ENCODE results near the gene BCAS1. TPM values are rescaled to one million over a fixed set of nuclear protein-coding genes. Genes with fewer than 3 reads are reported as not detected.

BCAS1 gene
- total and polyA plus RNA-seq, 12 donors: 0.07 to 2.3 (median 0.13) TPM; not detected in 7

DNA sequence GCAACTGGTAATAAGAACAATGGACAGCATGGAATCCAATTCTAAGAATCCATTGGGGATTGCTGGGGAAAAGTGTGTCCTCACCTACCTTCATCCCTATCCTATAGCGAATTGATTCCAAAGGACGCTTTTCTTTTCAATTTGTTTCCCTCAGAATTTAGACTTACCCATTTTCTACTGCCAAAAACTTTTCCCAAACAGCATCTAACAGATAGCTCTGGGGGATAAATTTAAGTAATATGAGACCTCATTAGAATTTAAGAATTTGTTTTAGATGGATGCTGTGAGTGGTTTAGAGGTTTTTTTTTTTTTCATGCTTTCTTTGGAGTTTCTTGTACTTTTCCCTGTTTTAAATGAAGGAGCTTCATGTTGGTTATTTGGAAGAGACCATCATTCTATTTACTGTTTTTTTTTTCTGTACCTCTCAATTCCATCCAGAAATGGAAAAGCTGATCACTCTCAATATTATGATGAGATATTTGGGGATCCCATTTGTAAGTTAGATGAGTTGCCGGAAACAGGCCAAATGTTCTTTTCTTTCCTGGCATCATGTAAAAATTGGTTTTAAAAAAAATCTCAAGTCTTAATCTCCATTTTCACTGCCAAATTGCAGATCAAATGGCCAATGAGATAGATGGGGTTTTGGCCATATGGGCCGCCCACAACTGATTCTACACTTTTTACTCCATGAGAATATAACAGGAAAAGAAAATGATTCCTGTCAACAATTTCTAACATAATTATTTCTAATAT is 105.7 kb downstream of the BCAS1 start:
- no peaks in the 10 kb centered on the region for H3K9me3 ChIP-seq (replicated peaks in 1 of 3)
- intact Hi-C loops (cut with DNase I): no loop called here
- DNase-seq: no peak
- H3K27me3 ChIP-seq: no peaks in the 10 kb centered on the region
- no peaks in the 10 kb centered on the region for H3K36me3 ChIP-seq (replicated peaks in 1 of 2)
- H3K4me1 ChIP-seq (replicated peaks in 1 of 2): peaks cover 0 to 6% of the 10 kb centered on the region in 2 donors
- H3K4me3 ChIP-seq: no peak overlapping the region
- TF ChIP-seq POLR2A (IDR thresholded peaks at IDR 0.05): no peak
- TF ChIP-seq, protein P1, sequence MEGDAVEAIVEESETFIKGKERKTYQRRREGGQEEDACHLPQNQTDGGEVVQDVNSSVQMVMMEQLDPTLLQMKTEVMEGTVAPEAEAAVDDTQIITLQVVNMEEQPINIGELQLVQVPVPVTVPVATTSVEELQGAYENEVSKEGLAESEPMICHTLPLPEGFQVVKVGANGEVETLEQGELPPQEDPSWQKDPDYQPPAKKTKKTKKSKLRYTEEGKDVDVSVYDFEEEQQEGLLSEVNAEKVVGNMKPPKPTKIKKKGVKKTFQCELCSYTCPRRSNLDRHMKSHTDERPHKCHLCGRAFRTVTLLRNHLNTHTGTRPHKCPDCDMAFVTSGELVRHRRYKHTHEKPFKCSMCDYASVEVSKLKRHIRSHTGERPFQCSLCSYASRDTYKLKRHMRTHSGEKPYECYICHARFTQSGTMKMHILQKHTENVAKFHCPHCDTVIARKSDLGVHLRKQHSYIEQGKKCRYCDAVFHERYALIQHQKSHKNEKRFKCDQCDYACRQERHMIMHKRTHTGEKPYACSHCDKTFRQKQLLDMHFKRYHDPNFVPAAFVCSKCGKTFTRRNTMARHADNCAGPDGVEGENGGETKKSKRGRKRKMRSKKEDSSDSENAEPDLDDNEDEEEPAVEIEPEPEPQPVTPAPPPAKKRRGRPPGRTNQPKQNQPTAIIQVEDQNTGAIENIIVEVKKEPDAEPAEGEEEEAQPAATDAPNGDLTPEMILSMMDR (IDR thresholded peaks at IDR 0.05): no peak
- no peak overlapping the region for H3K27ac ChIP-seq
- 86 to 93% (median 92%) methylated on average over 4 of the region's 4 CpGs for WGBS, 4 donors

DNA sequence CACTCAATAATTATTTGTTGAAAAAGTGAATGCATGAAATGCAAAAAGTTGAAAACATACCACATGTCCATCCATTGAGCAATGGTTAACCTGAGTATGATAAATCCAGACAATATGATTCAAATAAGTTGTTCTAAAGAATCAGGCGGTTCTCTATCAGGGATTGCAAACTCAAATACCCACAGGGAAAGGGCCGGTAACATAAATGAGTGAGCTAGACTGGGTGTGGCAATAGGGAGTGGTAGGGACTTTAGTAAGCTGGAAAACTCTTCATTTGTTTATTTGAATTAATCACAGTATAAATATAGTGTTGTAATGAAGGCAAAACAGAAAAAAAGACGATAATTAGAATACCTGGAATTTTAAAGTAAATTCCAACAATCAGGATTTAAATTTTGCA is 106.3 kb downstream of the BCAS1 start:
- Histone ChIP-seq H3K36me3 (replicated peaks in 1 of 2) (no peaks in the 10 kb centered on the region), H3K9me3 (replicated peaks in 1 of 3) (no peaks in the 10 kb centered on the region), H3K4me3 (no peak overlapping the region), H3K27me3 (no peaks in the 10 kb centered on the region), H3K27ac (no peak overlapping the region), H3K4me1 (replicated peaks in 1 of 2) (peaks cover 0 to 6% of the 10 kb centered on the region in 2 donors)
- DNase-seq: no peak
- intact Hi-C loops (cut with DNase I): no loop called here
- no peak for TF ChIP-seq POLR2A (IDR thresholded peaks at IDR 0.05)
- TF ChIP-seq, protein P1 (IDR thresholded peaks at IDR 0.05): no peak
- WGBS, 4 donors: 61 to 77% (median 76%) methylated on average over 3 of the region's 3 CpGs

DNA sequence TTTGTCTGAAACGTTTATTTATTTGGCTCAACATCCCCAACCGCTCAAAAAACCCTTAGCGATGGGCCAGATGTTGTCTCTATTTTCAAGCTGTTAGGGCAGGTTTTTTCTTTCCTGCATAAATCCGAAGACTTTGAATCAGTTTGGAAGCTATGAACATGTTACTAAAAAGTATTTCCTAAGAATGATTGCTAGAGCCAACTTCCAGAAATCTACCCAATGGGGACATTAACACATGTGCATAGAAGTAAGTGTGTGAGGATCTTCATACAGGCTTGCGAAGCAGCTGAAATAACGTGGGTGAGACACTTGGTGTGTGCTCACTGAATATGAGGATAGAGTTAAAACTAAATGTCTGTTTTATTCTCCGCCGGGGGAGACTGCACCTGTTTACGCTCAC is 106.8 kb downstream of the BCAS1 start:
- DNase-seq: no peak
- intact Hi-C loops (cut with DNase I): no loop called here
- 80 to 87% (median 84%) methylated on average over 9 of the region's 9 CpGs for WGBS, 4 donors
- H3K27ac ChIP-seq: no peak overlapping the region
- TF ChIP-seq, protein P1 (IDR thresholded peaks at IDR 0.05): no peak
- TF ChIP-seq POLR2A (IDR thresholded peaks at IDR 0.05): no peak
- no peak overlapping the region for H3K4me3 ChIP-seq
- H3K4me1 ChIP-seq (replicated peaks in 1 of 2): peaks cover 0 to 6% of the 10 kb centered on the region in 2 donors
- no peaks in the 10 kb centered on the region for H3K36me3 ChIP-seq (replicated peaks in 1 of 2)
- H3K9me3 ChIP-seq (replicated peaks in 1 of 3): no peaks in the 10 kb centered on the region
- H3K27me3 ChIP-seq: no peaks in the 10 kb centered on the region

DNA sequence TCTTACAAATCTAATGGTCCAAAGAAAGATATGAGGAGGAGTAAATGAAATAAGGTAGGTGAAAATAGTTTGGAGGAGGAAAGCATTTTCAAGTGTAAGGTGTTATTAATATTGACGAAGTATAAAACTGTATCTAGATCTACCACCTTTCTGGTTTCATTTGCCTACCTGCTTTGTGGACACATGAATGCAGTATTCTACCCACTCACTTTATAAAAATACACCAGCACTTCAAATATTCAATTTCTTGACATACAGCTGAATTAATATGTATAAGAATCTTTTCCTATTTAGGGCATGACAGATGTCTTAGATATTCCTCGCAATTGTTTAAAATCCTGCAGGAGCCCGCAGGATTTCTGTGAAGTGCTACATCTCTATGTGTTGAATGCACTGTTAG is 108.0 kb downstream of the BCAS1 start:
- Histone ChIP-seq H3K4me1 (replicated peaks in 1 of 2) (peaks cover 0 to 6% of the 10 kb centered on the region in 2 donors), H3K27me3 (no peaks in the 10 kb centered on the region), H3K9me3 (replicated peaks in 1 of 3) (no peaks in the 10 kb centered on the region), H3K27ac (no peak overlapping the region), H3K36me3 (replicated peaks in 1 of 2) (no peaks in the 10 kb centered on the region), H3K4me3 (no peak overlapping the region)
- 78 to 93% (median 87%) methylated on average over 3 of the region's 3 CpGs for WGBS, 4 donors
- no peak for DNase-seq
- no peak for TF ChIP-seq POLR2A (IDR thresholded peaks at IDR 0.05)
- TF ChIP-seq, protein P1 (IDR thresholded peaks at IDR 0.05): no peak
- intact Hi-C loops (cut with DNase I): no loop called here

Measured in adrenal gland (tissue), 12 donors.